ENCODE data around the gene AGBL1.

- no peak for TF ChIP-seq CTCF (IDR thresholded peaks at IDR 0.05)
- no peak for TF ChIP-seq POLR2A (IDR thresholded peaks at IDR 0.05)
Observed at GRCh38 chr15:86857701-86858100, 778.0 kb downstream of the AGBL1 start.
